Activated naive CD8-positive, alpha-beta T cell treated with anti-CD3 and anti-CD28 coated beads, Interleukin-2, amount 50 U/mL, for 24 hours (primary cell): ENCODE data around the gene DENND1C.
A peak's percentile ranks its signal among the peaks of the same experiment; 100 is the strongest.

Source experiments
- ATAC-seq: fragments of 150-1000 bp; cut with Tn5 transposase; one replicate; pipeline ENCODE4 v1.10.0; 2021
- DNase-seq: peaks from one replicate; pipeline ENCODE4 v3.0.0; 2021
- H3K27ac Mint-ChIP-seq: one replicate; pipeline ENCODE4 v1.8.0; 2021; ENCODE audit warnings: mild to moderate bottlenecking, mixed read lengths
- H3K27me3 Mint-ChIP-seq: one replicate; pipeline ENCODE4 v1.8.0; 2021; ENCODE audit warnings: mixed read lengths
- H3K36me3 Mint-ChIP-seq: one replicate; pipeline ENCODE4 v1.8.0; 2021; ENCODE audit warnings: low read depth, mixed read lengths
- H3K4me1 Mint-ChIP-seq: one replicate; pipeline ENCODE4 v1.8.0; 2021; ENCODE audit warnings: mixed read lengths
- H3K4me3 Mint-ChIP-seq: one replicate; pipeline ENCODE4 v1.8.0; 2021; ENCODE audit warnings: mild to moderate bottlenecking, moderate library complexity, mixed read lengths
- H3K9me3 Mint-ChIP-seq: one replicate; pipeline ENCODE4 v1.8.0; 2021; ENCODE audit warnings: mixed read lengths

Gene DENND1C

GRCh38 chr19:6495947-6496346 is 14.4 kb upstream of the DENND1C start:
- Mint-ChIP-seq H3K27ac (no peak overlapping the region), H3K36me3 (no peaks in the 10 kb centered on the region), H3K9me3 (peaks cover 11% of the 10 kb centered on the region), H3K27me3 (peaks cover 4% of the 10 kb centered on the region), H3K4me1 (no peaks in the 10 kb centered on the region), H3K4me3 (no peak overlapping the region)
- no peak for DNase-seq
- ATAC-seq = no peak

- DNase-seq (no peak), ATAC-seq (no peak)
- H3K27me3 Mint-ChIP-seq = no peaks in the 10 kb centered on the region
- peaks cover 4% of the 10 kb centered on the region for H3K4me1 Mint-ChIP-seq
- no peak overlapping the region for H3K27ac Mint-ChIP-seq
- no peak overlapping the region for H3K4me3 Mint-ChIP-seq
- no peaks in the 10 kb centered on the region for H3K36me3 Mint-ChIP-seq
- peaks cover 11% of the 10 kb centered on the region for H3K9me3 Mint-ChIP-seq
Measured at GRCh38 chr19:6494438-6495036, 12.9 kb upstream of the DENND1C start.

- peaks cover 11% of the 10 kb centered on the region for H3K9me3 Mint-ChIP-seq
- H3K4me1 Mint-ChIP-seq = peaks cover 6% of the 10 kb centered on the region
- no peak overlapping the region for H3K27ac Mint-ChIP-seq
- H3K27me3 Mint-ChIP-seq = no peaks in the 10 kb centered on the region
- no peak for ATAC-seq
- no peak for DNase-seq
- H3K36me3 Mint-ChIP-seq = no peaks in the 10 kb centered on the region
- H3K4me3 Mint-ChIP-seq = no peak overlapping the region
Measured at GRCh38 chr19:6491802-6492592, 10.4 kb upstream of the DENND1C start.

GRCh38 chr19:6490134-6490533 is 8.5 kb upstream of the DENND1C start:
- DNase-seq (no peak), ATAC-seq (no peak)
- peaks cover 6% of the 10 kb centered on the region for H3K4me1 Mint-ChIP-seq
- H3K9me3 Mint-ChIP-seq = peaks cover 11% of the 10 kb centered on the region
- H3K27me3 Mint-ChIP-seq = no peaks in the 10 kb centered on the region
- no peaks in the 10 kb centered on the region for H3K36me3 Mint-ChIP-seq
- peak overlapping the region; percentile 76 for H3K27ac Mint-ChIP-seq
- H3K4me3 Mint-ChIP-seq = peak overlapping the region; percentile 74

GRCh38 chr19:6489278-6490061 is 7.9 kb upstream of the DENND1C start:
- Mint-ChIP-seq H3K9me3 (peaks cover 11% of the 10 kb centered on the region), H3K4me1 (peaks cover 6% of the 10 kb centered on the region), H3K4me3 (peak overlapping the region; percentile 74), H3K27ac (peak overlapping the region; percentile 76), H3K36me3 (no peaks in the 10 kb centered on the region), H3K27me3 (no peaks in the 10 kb centered on the region)
- no peak for DNase-seq
- ATAC-seq = peak; percentile 64

GRCh38 chr19:6484831-6485230 is 3.2 kb upstream of the DENND1C start:
- Mint-ChIP-seq H3K27ac (no peak overlapping the region), H3K4me1 (peaks cover 29% of the 10 kb centered on the region)

GRCh38 chr19:6484230-6484629 is 2.6 kb upstream of the DENND1C start:
- no peak overlapping the region for H3K27ac Mint-ChIP-seq
- no peak overlapping the region for H3K4me3 Mint-ChIP-seq
- no peak for DNase-seq
- ATAC-seq = no peak
- no peaks in the 10 kb centered on the region for H3K27me3 Mint-ChIP-seq
- H3K36me3 Mint-ChIP-seq = peaks cover 4% of the 10 kb centered on the region
- no peaks in the 10 kb centered on the region for H3K9me3 Mint-ChIP-seq
- peaks cover 27% of the 10 kb centered on the region for H3K4me1 Mint-ChIP-seq

More at GRCh38 chr19:6484831-6485230, 3.2 kb upstream of the DENND1C start:
- H3K36me3 Mint-ChIP-seq = peaks cover 4% of the 10 kb centered on the region
- ATAC-seq (no peak), DNase-seq (no peak)
- H3K27me3 Mint-ChIP-seq = no peaks in the 10 kb centered on the region
- no peak overlapping the region for H3K4me3 Mint-ChIP-seq
- no peaks in the 10 kb centered on the region for H3K9me3 Mint-ChIP-seq

- Mint-ChIP-seq H3K9me3 (no peaks in the 10 kb centered on the region), H3K27me3 (no peaks in the 10 kb centered on the region), H3K4me1 (peaks cover 26% of the 10 kb centered on the region), H3K36me3 (peaks cover 4% of the 10 kb centered on the region), H3K4me3 (no peak overlapping the region), H3K27ac (peak overlapping the region; percentile 60)
- DNase-seq (no peak), ATAC-seq (no peak)
Measured at GRCh38 chr19:6483235-6483634, 1.6 kb upstream of the DENND1C start.

GRCh38 chr19:6482343-6482686 is 728 bp upstream of the DENND1C start:
- peak overlapping the region; percentile 91 for H3K4me3 Mint-ChIP-seq
- H3K4me1 Mint-ChIP-seq = peaks cover 26% of the 10 kb centered on the region
- ATAC-seq (no peak), DNase-seq (no peak)
- peak overlapping the region; percentile 98 for H3K27ac Mint-ChIP-seq
- H3K36me3 Mint-ChIP-seq = peaks cover 4% of the 10 kb centered on the region
- no peaks in the 10 kb centered on the region for H3K9me3 Mint-ChIP-seq
- no peaks in the 10 kb centered on the region for H3K27me3 Mint-ChIP-seq

GRCh38 chr19:6480848-6481415 is 655 bp downstream of the DENND1C start:
- no peaks in the 10 kb centered on the region for H3K27me3 Mint-ChIP-seq
- peaks cover 8% of the 10 kb centered on the region for H3K36me3 Mint-ChIP-seq
- peaks cover 26% of the 10 kb centered on the region for H3K4me1 Mint-ChIP-seq
- DNase-seq (peak; percentile 31), ATAC-seq (peak; percentile 37)
- no peaks in the 10 kb centered on the region for H3K9me3 Mint-ChIP-seq
- peak overlapping the region; percentile 91 for H3K4me3 Mint-ChIP-seq
- peak overlapping the region; percentile 98 for H3K27ac Mint-ChIP-seq

- Mint-ChIP-seq H3K27ac (peak overlapping the region; percentile 98), H3K4me3 (peak overlapping the region; percentile 91), H3K4me1 (peaks cover 26% of the 10 kb centered on the region), H3K27me3 (no peaks in the 10 kb centered on the region), H3K36me3 (peaks cover 9% of the 10 kb centered on the region), H3K9me3 (no peaks in the 10 kb centered on the region)
- no peak for ATAC-seq
- no peak for DNase-seq
Measured at GRCh38 chr19:6479836-6480398, 1.7 kb downstream of the DENND1C start.

GRCh38 chr19:6478815-6479214 is 2.8 kb downstream of the DENND1C start:
- peaks cover 11% of the 10 kb centered on the region for H3K36me3 Mint-ChIP-seq
- H3K4me1 Mint-ChIP-seq = peaks cover 26% of the 10 kb centered on the region
- no peak overlapping the region for H3K4me3 Mint-ChIP-seq
- H3K9me3 Mint-ChIP-seq = no peaks in the 10 kb centered on the region
- ATAC-seq (no peak), DNase-seq (no peak)
- H3K27ac Mint-ChIP-seq = no peak overlapping the region
- no peaks in the 10 kb centered on the region for H3K27me3 Mint-ChIP-seq

GRCh38 chr19:6476896-6477431 is 4.6 kb downstream of the DENND1C start:
- peaks cover 15% of the 10 kb centered on the region for H3K4me1 Mint-ChIP-seq
- no peak overlapping the region for H3K4me3 Mint-ChIP-seq
- peaks cover 11% of the 10 kb centered on the region for H3K36me3 Mint-ChIP-seq
- H3K9me3 Mint-ChIP-seq = no peaks in the 10 kb centered on the region
- H3K27me3 Mint-ChIP-seq = no peaks in the 10 kb centered on the region
- H3K27ac Mint-ChIP-seq = no peak overlapping the region
- DNase-seq (no peak), ATAC-seq (no peak)
